GM18499 (cell line): ENCODE data around the gene SPTA1.
"Not testable (repeated sequence)": the region's sequence is repeated elsewhere in the genome, so short reads cannot be mapped to it uniquely, and the experiment has no call there.

Experiments used
- ATAC-seq: cut with Tn5 transposase; IDR thresholded peaks from one replicate; pipeline ENCODE4 v1.9.1; 2021; ENCODE audit warnings: moderate number of reproducible peaks; ENCODE audit not compliant: insufficient read depth, unreplicated experiment

Gene SPTA1

DNA sequence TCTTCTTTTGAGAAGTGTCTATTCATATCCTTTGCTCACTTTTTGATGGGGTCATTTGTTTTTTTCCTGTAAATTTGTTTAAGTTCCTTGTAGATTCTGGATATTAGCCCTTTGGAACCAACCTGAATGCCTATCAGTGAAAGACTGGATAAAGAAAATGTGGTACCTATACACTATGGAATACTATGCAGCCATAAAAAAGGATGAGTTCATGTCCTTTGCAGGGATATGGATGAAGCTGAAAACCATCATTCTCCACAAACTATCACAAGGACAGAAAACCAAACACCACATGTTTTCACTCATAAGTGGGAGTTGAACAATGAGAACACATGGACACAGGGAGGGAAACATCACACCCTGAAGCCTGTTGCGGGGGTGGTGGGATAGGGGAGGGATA lies 1.8 kb upstream of the SPTA1 start:
- not testable (repeated sequence) for ATAC-seq

DNA sequence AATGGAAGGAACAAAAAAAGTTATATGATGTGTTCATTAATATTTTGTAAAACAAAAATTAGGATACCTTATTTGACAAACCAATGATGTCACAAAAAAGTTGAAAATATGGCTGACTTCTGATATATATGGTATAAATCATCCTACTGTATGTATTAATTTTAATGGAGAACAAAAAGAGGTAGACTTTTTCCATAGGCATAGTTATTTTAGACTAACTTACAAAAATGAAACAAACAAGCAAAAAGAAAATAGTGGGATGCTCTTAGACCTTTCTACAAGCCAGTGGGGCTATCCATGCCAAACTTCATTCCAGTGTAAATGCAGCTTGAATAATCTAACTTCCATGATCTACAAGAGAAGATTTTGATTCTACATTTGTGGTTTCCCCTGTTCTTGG lies 522 bp upstream of the SPTA1 start:
- no peak for ATAC-seq

DNA sequence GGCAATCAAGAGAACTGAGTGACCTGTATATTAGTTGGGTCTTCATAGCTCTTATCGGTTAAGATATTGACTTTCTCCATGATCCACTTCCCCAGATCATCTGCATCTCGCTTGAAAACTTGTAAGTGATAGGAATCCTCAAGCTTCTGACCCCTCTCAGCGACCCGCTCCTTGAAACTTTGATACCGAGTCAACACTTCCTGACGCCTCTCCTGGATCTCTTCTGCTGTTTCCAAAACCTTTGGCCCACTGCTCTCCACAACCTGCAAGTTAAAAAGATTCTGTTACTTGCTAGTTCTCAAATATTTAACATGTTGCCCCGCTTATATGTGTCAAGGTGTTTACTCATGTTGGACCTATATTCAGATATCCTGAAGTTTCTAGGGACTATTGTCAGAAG lies 1.4 kb downstream of the SPTA1 start:
- ATAC-seq, result no peak

DNA sequence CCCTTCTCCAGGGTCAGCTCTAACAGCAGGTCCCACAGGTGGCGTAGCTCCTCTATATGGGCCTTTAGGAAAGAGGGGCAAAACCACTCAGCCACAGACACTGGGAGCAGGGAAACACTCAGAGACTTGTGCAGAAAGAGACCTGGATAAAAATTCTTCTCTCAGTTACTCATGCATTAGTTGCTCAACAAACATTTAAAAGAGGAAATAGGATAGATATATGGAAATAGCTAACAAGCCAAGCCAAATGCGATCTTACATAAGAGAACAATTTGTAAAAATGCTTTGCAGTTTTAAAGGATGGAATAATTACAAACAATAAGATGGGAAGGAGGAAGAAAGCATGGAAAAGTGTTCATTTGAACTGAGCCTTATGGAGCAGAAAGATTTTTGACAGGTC lies 4.9 kb downstream of the SPTA1 start:
- no peak for ATAC-seq

DNA sequence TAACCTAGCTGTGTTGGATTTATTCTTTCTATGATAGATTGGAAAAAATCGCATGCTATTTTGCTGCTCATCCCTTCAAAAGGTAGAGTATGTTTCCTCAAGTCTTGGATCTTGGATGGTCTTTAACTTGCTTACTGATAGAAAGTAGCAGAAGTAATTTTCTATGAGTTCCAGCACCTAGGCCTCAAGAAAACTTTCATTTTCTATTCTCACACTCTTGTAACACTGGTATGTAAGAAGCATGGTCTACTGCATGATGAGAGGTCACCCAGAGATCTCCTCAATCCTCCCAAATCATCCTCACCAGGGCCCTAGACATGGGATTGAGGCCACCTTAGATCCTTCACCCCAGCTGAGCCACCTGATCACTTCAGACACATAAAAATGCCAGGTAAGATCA lies 7.2 kb downstream of the SPTA1 start:
- no peak for ATAC-seq

DNA sequence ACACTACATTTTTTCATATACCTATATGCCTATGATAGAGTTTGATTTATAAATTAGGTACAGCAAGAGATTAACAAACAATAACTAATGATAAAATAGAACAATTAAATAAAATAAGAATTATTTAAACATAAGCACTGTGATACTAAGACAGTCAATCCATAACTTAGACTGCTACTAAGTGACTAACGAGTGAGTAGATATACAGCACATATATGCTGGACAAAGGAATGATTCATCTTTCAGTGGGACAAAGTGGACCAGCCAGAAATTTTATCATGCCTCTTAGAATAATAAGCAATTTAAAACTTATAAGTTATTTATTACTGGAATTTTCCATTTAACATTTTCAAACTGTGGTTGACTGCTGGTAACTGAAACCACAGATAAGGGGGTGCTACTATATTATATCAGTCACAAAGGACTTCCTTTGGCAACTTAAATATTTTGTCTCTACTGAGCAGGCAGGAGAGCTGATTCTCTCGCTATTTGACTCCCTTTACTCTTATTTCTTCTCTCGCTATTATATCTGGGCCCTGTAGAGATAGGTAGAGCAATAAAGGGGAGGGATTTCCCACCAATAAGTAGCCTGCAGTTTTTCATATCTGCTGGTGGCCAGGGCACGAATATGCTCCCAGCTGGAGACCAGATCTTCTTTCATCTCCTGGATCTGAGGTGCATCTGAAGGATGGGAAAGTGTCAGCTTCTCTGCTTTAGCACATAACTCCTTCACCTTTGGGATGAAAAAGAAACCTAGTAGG lies 10.8 kb downstream of the SPTA1 start:
- ATAC-seq, result no peak

DNA sequence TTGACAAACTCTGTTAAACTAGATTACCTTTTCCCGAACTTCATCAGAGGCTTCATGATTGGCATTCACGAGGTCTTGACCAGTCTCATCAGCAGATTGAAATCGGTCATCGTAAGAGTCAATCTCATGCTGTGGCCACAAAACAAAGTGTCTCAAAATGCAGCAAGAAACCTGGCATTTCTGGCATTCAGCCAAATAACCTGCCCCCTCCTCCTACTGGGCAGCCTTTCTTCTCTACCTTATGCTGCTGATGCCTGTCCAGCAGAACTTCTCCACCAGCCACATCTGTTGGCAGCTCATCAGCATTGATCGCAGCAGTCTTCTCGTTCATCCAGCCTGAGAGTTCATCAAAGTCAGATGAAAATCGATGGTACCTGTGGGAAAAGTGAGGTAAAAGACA lies 12.2 kb downstream of the SPTA1 start:
- no peak for ATAC-seq

DNA sequence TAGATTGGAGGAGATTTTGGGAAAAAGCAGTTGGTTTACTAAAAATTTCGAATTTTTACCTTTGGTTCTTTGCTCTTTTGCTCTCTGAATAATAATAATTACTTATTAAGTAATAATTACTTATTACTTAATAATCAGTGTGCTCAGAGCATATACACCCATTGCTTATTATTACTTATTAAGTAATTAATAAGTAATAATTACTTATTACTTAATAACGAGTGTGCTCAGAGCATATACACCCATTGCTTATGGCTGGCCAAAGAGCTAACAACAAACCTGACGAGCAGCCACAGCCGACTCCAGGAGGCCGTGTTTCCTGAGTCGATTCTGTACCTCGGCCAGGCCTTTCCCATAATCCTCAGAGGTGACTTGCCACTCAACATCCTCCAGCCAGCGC lies 20.5 kb downstream of the SPTA1 start:
- no peak for ATAC-seq

DNA sequence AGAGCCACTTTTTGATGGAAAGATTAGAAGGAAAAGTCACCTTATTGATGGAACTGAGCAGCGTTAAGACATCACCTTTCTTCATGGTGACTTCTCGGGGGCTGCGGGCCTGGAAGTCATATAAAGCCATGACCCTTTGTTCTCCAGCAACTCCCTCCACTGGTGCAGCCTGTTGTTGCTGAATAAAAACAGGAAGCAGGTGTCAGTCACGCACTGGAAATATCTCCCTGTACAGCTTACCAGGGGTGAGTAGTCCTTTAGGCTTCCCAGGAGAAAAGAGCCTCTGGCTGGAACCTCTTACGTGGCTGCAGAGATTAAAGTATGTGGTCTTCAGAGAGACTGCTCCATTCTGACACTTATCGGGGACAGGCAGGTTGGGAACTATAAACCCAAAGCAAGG lies 31.9 kb downstream of the SPTA1 start:
- no peak for ATAC-seq

DNA sequence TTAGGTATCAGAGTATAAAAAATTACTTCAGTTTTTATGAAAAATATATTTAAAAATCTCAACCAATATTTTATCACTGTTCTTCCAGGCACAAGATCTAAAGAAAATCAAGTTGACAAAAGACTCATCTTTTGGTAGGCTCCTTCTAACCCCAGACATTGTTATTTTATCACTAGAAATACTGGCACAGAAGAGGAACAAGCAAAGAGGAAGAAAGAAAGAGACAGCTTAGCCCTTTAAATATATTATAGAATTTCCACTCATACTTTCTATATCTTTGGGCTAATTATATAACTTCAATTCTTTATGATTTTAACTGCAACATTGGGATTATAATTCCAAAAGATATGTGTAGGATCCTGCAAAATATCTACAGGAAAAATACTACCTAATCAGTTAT lies 32.4 kb downstream of the SPTA1 start:
- ATAC-seq, result no peak

DNA sequence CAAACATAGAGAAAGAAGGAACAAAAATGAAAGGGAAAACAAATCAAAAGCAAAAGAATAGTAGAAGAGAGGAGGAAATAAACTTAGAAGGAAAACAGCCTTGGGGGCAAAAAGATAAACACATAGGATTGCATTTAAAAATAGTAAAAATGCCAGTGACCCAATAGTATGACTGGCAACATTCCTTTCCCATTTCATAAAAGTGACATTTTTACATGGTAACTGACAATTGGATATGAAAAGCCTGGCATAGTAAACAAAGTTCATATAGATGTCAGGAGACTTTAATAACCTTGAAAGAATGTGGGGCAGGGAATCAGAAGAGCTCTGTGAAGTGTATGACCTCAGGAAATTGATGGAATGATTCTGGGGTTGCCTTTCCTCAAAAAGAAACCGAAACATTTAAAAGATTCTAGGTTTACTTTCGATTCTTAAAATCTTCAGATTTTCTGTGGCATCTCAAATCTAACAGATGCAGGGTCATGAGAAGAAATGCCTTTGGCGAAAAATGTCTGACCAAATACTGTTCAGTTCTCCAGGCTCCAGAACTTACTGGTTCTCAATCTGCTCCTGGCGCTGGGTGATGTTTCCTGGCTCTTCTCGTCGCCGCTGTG lies 33.7 kb downstream of the SPTA1 start:
- no peak for ATAC-seq

DNA sequence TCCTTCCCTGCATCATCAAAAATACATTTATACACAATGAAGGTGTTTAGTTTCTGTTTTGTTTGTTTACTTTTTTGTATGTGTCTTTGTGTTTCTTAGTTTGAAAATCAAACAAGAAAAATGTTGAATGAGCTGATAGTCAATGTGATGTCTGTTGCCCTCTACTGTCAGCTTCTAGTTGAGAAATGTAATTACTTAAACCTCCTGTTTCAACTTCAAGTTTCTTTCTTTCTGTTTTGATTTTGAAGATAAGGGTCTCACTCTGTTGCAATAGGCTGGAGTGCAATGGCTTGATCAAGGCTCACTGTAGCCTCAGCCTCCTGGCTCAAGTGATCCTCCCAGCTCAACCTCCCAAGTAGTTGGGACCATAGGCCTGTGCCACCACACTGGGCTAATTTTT lies 37.5 kb downstream of the SPTA1 start:
- no peak for ATAC-seq

DNA sequence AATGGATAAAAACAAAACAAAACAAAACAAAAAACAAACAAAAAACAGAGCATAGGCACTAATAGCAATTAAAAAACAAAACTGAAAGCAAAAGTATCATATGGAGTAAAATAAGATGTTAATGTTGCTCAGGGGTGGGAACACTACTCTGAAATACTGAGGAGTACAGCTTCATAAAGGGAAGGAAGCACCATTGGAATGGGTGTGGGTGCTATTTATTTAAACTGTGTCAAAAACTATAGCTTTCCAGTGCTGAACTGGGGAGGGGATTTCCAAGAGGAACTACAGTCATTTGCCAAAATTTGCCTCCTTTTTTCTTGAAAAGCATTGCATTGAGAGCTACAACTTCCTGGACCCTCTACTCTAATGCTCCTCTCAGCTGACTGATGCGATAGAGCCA lies 40.0 kb downstream of the SPTA1 start:
- ATAC-seq, result no peak

DNA sequence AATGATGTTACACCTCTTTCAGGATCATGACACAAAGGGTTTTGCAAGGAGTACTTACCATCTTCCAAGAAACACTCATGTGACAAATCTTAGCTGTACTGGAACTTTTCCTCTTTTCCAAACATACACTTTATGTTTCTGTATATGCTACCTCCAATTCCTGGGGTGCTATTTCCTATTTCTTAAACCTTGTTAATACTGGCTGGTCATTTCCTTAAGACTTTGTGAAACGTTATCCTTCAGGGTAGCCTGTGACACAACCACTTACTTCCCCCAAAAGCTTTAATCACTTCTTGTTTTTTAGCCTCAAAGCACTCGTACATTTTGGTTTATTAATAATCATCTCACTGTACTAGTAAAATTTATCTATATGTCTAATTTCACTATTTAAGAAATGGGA lies 42.1 kb downstream of the SPTA1 start:
- ATAC-seq, result no peak

DNA sequence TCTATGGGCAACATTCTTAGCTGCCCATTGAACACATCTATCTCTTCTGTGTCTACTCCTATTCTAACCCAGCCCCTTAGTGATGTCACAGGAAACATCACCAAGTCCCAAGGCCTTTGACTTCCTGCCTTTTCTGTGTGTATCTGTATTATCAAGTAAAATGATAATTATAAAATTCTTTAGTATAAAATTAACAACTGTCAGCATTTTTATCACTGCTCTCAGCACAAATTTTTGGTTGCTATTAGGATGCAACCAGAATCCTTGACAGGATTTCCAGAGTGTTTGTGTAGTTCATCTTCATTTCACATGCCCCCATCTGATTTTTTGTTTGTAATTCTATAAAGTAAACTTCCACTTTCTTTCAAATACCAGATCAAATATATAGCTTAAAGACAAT lies 47.6 kb downstream of the SPTA1 start:
- ATAC-seq, result no peak

DNA sequence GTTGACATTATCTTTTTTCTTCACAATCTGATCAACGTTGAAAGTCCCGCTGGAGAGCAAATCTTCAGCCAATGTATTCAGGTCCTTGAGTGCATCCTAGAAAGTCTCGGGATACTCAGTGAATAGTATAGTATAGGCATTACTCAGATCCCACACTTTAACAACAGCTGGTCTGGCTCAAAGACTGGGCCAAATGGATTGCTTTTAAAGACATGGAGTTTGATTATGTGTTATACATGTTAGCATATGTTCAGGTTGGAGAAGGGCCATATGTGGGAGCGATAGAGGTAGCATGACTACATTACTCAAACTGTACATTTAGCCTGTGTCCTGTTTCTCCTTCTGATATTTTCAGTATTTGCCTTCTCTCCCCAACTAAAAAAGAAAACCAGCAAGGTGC lies 48.4 kb downstream of the SPTA1 start:
- ATAC-seq, result no peak

DNA sequence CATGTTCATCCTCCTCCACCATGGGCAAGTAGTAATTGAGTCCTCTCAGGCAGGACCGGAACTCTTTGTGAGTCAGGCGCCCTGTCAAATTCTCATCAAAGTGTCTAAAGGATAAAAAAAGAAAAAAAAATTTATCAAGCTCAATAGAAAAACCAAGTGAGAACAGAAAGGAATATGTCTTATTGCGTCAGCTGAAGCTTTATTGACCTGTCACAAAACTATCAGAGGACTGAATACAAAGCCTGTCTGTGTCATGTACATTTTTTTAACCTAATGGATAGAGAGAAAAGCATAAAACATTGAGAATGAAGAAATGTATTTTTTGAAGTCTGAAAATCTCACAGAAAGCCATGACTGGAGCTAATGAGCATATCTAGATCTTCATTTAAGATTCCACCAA lies 72.8 kb downstream of the SPTA1 start:
- no peak for ATAC-seq

DNA sequence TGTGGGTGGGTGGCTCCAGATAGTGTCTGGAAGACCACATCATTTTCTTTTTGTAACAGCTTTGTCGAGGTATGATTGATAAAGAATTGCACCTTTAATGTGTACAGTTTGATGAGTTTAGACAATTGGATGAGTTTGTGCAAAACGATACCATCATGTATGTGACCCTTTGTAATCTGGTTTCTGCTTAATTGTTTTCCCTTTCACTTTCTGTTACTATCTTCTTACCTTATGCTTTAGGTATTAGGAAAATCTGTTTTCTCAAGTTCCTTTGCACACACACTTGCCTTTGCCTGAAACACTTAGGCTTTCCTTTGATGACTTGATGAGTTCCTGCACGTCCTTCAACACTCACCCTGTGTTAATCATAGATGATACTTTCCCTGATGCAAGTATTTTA lies 74.6 kb downstream of the SPTA1 start:
- ATAC-seq, result no peak

DNA sequence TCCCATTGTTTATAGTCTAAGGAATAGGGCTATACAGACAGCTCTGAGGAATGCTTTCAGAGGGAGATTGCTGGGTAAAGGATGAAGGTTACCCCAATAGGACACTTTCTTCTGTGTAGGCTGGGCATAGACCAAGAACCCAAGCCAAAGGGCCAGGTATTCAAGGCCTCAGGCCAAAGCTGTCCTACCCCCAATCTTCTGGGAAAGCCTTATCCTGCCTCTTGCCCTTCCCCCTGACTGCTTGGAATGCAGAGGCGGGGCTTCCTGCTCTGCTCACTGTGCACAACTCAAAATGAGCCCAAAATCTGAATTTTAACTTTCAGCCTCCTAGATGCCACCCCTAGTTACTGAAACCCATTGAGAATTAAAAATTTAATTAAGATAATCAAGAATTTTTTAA lies 79.2 kb downstream of the SPTA1 start:
- ATAC-seq, result no peak

DNA sequence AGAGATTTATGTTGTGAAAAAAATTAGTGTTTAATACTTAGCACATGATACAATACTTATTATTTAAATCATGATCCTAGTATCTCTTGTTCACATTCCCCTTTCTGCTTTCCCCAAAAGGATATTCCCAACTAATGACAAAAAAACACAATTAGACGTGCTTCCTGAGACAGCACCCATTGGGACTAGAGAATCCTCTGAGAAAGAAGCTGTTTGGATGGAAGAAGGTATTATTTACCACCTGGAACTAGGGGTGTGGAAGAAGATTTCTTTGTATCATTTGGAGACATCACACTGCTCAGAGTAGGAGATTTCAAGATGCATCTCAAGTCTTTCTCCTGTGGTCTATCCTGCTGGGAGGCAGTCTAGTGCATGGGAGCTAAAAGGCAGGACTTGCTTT lies 81.5 kb downstream of the SPTA1 start, which contains the start of gene OR10Z1:
Gene OR10Z1 (plus strand): TSS at position 301 of the 400 bp plus-strand sequence. CDS start 1,171 bp downstream, outside the sequence.
- no peak for ATAC-seq

DNA sequence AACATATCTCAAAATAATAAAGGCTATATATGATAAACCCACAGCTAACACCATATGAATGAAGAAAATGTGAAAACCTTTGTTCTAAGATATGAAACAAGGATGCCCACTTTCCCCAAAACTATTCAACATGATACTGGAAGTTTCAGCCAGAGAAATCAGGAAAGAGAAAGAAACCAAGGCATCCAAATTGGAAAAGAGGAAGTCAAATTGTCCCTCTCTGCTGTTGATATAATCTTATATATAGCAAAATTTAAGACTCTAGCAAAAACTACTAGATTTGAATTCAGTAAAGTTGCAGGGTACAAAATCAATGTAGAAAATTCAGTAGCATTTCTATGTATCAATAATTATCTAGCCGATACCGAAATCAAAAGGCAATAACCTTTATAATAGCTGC lies 85.8 kb downstream of the SPTA1 start:
- no peak for ATAC-seq

DNA sequence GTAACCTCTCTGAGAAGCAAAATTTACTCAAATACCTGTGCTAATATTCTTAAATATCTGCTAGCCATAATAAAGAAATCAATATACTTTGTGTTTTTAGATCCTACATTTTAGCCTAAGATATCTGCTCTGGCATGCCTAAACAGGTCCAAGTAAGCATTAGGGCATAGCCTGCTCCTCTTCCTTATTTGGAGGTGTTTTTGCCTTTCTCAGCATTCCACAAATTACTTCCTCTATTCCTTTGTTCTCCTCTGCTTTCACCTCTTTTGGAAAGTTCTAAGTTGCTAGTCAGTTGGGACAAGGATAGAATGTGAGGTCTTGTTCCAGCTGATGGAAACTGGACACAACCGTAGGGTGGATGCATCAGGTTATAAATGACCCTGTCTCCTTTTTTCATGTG lies 99.6 kb downstream of the SPTA1 start:
- ATAC-seq, result no peak
